ENCODE data around the gene OSBPL9.
"Not testable (repeated sequence)": the region's sequence is repeated elsewhere in the genome, so short reads cannot be mapped to it uniquely, and the experiment has no call there.

The OSBPL9 gene

DNA sequence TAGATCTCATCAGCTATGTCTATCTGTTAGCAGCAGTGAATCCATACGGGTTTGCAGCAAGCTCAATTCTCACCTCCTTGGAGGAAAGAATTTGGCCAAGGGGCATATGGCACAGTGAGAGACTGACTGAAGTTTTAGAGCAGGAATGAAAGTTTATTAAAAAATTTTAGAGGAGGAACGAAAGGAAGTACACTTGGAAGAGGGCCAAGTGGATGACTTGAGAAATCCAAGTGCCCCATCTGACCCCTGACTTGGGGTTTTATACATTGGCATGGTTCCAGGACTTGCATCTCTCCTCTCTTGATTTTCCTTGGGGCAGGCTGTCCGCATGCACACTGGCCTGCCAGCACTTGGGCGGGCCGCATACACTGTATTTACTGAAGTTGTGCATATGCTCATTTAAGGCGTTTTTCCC is 9.2 kb upstream of the OSBPL9 start:
- DNase-seq (ENCODE audit: low read depth), result no peak

DNA sequence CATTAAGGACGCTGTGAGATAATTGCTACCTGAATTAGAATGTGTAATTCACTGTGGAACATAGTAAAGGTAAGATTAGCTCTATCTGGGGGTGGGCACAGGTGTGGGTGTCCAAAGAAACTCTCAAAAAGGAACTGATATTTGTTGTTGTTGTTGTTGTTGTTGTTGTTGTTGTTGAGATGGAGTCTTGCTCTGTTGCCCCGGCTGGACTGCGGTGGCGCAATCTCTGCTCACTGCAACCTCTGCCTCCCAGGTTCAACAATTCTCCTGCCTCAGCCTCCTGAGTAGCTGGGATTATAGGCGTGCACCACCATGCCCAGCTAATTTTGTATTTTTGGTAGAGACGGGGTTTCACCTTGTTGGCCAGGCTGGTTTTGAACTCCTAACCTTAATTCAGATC is 6.8 kb upstream of the OSBPL9 start:
- DNase-seq (ENCODE audit: low read depth), result not testable (repeated sequence)

DNA sequence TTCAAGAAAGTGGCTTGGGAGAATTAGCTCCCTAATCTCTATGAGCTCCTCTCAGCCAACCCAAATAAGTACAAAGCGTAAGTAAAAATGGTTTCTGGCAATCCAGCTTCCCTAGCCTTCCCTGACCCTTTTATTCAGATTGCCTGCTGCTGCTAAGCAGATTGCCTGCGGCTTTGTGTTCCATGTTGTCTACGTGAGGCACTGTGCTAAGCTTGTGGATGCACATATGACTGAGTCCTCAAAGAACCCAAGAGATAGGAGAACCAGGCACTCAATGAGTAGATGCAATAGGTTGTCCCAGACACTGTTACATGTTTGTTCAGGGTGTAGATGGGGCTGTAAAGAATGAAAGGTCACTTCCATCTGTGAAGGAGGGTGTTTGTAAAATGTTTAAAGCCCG is 6.3 kb upstream of the OSBPL9 start:
- DNase-seq (ENCODE audit: low read depth), result no peak

DNA sequence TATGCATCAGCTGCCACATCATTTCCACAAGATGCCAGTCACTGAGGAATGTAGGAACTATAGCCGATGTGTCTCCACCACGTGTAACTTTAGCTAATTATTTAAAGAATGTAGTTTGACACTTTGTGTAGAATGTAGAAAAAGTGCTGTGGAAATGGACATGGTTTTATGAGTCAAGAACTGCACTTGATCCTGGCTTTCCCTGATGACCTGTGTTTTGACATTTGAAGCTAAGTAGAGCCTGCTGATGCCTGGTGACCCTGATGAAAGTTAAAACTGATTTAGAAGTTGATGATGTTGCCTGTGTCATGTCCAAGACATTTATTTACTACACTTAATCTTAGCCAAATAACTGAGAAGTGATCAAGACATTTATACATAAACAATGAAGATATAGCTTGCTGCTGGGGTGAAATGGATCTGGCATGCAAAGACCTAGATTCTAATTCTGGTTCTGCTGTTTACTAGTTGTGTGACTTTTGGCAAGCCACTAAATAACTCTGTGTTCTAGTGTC is 4.4 kb upstream of the OSBPL9 start:
- DNase-seq (ENCODE audit: low read depth), result no peak

DNA sequence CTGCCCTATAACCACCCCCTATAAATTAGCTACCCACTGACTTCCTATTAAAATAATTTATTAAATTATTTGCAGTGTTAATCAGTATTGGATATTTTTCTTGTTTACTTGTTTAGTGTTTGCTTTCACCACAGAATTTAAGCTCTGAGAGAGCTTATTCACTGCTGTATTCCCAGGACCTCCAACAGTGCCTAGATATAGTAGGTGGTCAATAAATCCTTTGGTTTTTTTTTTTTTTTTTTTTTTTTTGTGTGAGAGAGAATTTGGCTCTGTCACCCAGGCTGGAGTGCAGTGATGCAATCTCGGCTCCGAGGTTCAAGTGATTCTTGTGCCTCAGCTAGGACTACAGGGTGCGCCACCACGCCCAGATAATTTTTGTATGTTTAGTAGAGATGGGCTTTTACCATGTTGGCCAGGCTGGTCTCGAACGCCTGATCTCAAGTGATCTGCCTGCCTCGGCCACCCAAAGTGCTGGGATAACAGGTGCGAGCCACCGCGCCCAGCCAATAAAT is 1.1 kb upstream of the OSBPL9 start:
- no peak for DNase-seq (ENCODE audit: low read depth)

DNA sequence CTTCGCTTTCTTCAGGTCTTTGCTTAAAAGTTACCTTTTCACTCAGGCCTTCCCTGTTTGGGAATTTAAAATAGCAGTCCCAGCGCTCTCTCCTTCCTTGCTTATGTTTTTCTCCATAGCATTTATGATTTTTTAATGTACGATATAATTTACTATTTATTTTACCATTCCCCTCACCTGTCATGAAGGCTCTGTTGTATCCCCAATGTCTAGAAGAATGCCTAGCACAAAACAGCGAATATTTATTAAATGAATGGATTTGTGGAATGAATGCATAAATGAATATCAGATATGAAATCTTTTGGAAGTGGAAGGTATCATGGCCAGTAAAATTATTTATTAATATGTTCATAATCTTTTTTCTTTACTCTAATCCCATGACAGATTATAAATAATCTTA is 402 bp upstream of the OSBPL9 start:
- no peak for DNase-seq (ENCODE audit: low read depth)

DNA sequence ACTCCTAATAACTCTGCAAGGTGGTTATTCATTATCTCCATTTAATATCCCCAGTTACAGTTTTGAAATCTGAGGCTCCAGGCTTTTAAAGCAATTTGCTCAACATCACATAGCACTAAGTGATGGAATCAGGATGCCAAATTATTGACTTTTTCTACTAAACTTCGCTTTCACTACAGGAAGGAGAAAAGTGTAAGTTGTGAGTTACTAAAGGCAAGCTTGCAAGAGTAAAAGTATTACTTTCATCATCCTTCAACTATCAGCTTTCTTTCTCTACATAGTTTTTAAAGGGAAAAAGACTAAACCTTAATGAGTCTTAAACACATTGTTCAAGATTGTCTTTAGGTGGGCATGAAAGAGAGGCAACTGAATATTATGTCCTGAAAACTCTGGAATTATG is 1.8 kb downstream of the OSBPL9 start:
- DNase-seq (ENCODE audit: low read depth), result no peak

DNA sequence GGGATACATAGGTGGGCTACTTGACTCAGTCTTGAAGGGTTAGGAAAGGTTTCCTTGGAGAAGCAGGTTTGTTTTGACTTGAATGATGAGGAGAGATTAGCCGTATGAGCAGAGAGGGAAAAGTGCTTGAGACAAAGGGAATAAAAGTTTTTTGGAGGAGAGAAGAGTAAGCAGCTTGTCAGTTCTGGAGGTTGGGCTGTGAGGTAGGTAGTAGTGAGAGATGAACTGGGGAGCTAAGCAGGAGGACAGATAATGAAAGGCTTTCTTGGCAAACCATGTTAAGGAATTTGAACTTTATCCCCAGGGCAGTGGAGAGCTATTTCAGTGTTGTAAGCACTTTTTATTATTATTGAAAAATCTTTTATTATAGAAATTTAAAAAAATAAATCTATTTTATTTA is 3.6 kb downstream of the OSBPL9 start:
- DNase-seq (ENCODE audit: low read depth), result no peak

DNA sequence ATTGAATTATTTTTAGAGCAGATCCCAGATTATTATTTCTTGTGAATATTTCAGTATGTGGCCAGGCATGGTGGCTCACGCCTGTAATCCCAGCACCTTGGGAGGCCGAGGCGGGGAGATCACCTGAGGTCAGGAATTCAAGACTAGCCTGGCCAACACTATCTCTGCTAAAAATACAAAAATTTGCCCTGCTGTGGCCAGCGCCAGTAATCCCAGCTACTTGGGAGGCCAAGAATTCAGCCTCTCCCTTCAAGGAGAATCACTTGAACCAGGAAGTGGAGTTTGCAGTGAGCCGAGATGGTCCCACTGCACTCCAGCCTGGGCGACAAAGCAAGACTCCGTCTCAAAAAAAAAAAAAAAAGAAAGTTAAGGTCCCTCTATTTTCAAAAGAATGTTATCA is 4.3 kb downstream of the OSBPL9 start:
- DNase-seq (ENCODE audit: low read depth), result no peak

DNA sequence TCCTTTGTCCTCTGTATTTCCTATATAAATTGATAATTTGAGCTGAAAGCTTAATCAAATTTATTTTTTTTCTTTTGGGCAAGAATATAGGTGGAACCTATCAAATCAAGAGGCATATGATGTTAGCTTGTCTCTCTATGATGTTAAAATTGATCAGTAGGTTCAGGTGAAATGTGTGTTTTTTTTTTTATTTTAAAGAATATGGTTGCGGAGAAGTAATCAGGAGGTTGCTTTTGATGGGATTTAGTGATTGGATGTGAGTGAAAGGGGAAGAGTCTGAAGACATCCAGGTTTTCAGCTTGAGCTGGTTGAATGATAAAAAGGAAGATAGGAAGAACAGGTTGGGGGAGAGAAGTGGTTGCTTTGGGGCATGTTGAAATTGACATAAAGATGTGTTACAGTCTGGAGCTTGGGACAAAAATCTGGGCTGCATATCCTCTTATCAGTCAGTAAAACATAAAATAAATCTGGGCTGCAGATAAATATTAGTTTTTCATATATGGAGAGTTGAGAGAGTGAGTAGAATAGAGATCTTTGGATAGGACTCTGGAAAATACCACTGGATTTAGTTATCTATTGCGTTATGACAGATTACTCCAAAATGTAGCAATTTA is 5.1 kb downstream of the OSBPL9 start:
- no peak for DNase-seq (ENCODE audit: low read depth)

DNA sequence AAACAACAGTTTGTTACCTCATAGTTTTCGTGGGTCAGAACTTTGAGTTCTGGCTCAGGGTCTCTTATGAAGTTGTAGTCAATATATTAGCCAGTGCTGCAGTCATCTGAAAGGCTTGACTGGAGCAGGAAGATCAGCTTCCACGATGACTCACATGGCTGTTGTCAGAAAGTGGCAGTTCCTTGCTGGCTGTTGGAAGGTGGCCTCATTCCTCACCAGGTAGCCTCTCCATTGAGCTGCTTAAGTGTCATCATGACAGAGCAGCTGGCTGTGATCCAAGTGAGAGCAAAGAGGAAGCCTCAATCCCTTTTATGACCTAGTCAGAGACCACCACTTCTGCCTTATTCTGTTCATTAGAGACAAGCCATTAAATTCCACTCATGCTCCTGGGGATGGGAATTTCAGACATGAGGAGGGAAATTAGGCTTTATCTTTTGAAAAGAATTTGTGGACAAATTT is 5.6 kb downstream of the OSBPL9 start:
- DNase-seq (ENCODE audit: low read depth), result no peak

DNA sequence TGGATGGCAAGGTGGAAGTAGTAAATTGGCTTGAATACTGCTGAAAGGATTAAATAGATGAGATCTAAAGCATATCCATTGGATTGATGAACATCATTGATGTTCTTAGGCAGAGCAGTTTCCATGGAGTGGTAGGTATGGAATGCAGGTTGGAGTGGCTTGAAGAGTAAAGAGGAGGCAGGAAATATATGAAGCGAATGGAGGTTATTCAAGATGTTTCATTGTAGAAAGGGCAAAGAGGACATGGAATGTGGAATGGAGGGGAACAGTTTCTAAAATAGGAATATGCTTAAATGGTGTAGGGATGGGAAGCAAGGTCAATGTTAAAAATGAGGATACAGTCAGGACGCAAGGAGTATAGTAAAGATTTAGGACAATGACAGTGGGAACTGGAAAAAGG is 6.1 kb downstream of the OSBPL9 start:
- no peak for DNase-seq (ENCODE audit: low read depth)

DNA sequence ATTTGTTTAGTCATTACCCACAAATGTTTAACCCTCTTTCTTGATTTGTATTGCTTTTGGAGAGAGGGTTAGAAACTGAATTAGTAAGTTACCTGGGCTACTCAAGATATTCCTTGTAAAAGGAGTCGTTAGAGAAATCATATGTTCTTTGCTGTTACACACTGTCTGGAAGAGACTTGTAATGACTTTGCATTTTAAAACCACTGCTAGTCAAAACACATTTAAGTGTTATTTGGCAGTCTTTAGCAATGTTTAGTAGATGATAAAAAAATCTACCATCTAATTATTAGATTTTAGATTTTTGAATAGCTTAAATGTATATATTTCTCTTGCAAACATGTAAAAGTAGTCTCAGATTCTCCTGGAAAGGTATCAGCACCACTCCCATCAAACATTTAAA is 6.6 kb downstream of the OSBPL9 start:
- DNase-seq (ENCODE audit: low read depth), result no peak

DNA sequence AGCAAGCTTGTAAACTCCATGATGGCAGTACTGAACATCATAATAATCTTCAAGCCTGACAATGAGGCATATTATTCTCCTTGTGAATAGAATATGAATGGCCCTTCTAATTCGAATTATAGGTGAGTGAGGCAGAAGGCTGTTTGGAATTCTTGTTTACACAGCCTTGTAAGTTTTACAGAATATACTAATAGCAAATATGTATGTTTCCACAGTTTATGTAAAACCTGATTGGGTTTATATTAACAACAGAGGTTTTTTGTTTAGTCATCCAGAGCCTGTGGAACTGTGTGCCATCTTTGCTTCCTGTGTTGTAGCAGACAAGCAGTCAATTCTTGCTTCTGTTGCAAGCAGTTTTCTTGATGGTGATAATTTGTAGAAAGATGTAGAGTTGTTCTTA is 8.0 kb downstream of the OSBPL9 start:
- no peak for DNase-seq (ENCODE audit: low read depth)

DNA sequence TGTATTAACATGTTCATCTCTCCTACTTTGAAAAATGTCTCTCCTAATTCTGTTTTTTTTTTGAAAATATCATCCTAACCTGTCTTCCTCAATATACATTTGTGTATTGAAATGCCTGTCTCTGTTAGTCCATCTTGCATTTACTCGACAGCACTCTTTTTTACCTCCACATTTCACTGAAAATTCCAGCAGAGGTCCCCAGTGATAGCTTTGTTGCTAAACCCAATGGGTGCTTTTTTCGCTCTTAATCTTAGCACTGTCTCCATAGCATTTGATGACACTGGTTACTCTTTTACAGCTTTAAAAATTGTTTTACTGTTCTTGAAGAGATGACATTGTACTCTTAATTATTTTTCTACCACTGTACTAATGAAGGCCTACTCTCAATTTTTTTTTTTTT is 10.8 kb downstream of the OSBPL9 start:
- no peak for DNase-seq (ENCODE audit: low read depth)

DNA sequence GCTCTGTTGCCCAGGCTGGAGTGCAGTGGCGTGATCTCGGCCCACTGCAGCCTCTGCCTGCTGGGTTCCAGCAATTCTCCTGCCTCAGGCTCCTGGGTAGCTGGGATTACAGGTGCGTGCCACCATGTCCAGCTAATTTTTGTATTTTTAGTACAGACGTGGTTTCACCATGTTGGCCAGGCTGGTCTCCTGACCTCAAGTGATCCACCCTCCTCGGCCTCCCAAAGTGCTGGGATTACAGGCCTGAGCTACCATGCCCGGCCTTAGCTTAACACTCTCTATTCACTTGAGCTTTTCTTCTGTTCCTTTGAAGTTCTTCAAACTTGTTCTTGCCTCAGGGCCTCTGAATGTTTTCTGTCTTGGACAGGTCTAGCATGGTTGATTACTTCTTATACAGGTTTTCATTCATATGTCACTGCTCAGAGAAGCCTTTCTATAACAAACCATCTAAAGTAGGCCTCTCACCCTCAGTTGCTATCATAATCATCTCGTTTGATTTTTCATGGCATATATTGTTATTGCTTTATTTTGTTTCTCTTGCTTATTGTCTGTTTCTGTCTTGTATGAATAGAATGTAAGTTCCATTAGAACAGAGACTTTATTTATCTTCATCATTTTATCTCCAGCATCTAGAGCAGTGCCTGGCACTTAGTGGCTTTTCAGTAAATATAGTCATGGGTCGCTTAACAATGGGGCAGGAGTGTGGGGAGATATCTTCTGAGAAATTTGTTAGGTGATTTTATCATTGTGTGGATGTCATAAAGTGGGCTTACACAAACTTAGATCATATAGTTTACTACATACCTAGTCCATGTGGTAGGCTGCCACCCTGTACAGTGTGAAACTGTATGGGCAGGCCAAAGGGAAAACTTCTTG is 12.1 kb downstream of the OSBPL9 start:
- DNase-seq (ENCODE audit: low read depth), result no peak

DNA sequence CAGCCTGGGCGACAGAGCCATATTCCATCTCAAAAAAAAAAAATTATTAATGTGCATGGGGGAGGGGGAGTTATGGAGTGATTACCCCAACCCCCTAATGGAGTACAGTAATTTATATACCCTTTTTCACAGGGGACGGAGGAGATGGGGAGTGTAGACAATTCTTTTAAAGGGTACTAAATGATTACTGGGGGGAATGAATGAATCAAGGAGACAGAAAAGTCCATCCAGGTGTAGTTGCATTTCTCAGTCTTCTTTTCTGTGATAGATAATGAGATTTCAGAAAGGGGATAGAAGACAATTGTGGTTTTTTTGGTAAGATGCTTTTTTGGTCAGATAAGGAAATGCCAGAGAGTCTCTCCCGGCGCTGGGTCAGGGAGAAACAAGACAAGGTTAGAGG is 13.0 kb downstream of the OSBPL9 start:
- DNase-seq (ENCODE audit: low read depth), result no peak

DNA sequence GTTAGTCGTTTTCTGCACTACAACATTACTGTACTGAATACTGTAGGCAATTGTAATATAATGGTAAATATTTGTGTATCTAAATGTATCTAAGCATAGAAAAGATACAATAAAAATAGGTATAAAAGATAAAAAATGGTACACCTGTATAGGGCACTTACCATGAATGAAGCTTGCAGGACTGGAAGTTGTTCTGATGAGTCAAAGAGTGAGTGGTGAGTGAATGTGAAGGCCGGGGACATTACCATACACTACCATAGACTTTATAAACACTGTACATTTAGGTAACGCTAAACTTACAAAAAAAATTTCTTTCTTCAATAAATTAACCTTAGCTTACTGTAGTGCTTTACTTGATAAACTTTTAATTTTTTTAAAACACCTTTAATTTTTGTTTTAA is 13.5 kb downstream of the OSBPL9 start:
- no peak for DNase-seq (ENCODE audit: low read depth)

DNA sequence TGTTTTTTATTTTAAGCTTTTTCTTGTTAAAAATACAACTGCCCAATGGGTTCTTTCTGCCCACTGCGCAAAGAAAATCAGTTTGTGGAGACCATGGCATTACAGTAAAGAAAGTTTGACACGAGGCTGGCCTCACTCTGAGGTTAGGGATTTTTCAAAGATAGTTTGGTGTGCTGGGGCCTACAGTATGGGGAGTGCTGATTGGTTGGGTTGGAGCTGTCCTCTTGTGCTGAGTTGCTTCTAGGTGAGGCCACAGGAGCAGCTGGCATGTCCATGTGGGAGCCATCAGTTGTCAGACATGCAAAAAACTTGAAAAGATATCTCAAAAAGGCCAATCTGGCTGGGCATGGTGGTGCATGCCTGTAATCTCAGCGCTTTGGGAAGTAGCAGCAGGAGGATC is 14.0 kb downstream of the OSBPL9 start:
- DNase-seq (ENCODE audit: low read depth), result no peak

DNA sequence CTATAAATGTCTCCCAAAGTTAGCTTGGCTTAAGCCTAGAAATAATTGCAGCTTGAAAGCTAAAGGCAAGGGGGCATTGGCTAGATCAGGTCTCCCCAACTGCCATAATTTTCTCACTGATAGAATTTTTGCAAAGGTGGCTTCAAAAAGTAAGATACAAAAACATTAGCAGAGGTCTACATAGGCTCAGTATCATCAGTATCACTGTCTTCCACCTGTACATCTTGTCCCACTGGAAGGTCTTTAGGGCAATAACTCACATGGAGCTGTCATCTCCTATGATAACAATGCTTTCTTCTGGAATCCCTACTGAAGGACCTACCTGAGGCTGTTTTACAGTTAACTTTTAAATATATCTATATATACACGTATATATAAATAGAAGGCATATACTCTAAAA is 14.9 kb downstream of the OSBPL9 start:
- DNase-seq (ENCODE audit: low read depth), result no peak

DNA sequence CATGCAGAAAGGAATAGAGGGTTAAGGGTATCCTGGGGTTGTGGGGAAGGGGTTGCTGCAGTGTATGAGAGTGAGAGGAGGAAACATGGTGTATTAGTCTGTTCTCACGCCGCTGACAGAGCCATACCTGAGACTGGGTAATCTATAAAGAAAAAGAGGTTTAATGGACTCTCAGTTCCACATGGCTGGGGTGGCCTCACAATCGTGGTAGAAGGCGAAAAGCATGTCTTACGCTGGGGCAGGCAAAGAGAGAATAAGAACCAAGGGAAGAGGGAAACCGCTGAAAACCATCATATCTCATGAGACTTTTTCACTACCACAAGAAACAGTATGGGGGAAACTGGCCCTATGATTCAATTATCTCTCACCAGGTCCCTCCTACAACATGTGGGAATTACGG is 17.7 kb downstream of the OSBPL9 start:
- DNase-seq (ENCODE audit: low read depth), result no peak

DNA sequence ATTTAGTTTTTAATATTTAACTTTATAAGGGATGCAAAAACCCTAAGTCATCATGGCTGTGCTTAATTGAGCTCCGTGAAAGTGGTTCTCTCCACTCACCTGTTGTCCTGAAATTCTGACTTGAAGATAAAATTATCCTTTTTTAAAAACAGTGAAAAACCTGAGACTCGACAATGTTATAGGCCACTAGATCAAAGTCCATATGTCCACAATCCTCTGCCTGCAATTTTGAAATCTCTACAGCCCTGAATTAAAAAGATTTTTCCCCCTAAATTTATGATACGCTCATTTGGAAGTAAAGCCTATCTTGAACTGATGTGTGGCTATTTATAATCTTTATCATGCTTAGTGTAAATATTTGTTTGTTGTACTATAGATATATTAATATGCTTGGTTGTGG is 18.7 kb downstream of the OSBPL9 start:
- no peak for DNase-seq (ENCODE audit: low read depth)

DNA sequence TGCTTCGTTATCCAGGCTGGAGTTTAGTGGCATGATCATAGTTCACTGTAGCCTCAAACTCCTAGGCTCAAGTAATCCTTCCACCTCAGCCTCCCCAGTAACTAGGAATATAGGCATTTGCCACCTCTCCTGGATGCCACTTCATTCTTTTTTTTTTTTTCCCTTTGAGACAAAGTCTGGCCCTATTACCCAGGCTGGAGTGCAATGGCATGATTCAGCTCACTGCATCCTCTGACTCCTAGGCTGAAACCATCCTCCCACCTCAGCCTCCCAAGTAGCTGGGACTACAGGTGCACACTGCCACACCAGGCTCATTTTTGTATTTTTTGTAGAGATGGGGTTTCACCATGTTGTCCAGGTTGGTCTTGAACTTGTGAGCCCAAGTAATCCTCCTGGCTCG is 19.3 kb downstream of the OSBPL9 start:
- DNase-seq (ENCODE audit: low read depth), result no peak
